H9 (cell line): ENCODE results near the gene ZNF652. TPM values are rescaled to one million over a fixed set of nuclear protein-coding genes. Genes with fewer than 3 reads are reported as not detected.
A peak's percentile ranks its signal among the peaks of the same experiment; 100 is the strongest.

Experiments used
- DNase-seq: peaks from one replicate; pipeline ENCODE4 v3.0.0-alpha.2; 2017
- H2AFZ ChIP-seq: one replicate; pipeline ENCODE4 v1.6.1; 2013; ENCODE audit warnings: mild to moderate bottlenecking, low read length, control low read depth, moderate library complexity
- H2AK5ac ChIP-seq: 2 replicates; pipeline ENCODE4 v1.6.1; 2013; ENCODE audit warnings: low read length, control low read depth, mixed read lengths; ENCODE audit not compliant: insufficient read length
- H2BK120ac ChIP-seq: one replicate; pipeline ENCODE4 v1.6.1; 2013; ENCODE audit warnings: low read depth, mild to moderate bottlenecking, low read length, control low read depth, inconsistent platforms; ENCODE audit not compliant: poor library complexity, severe bottlenecking
- H2BK12ac ChIP-seq: 2 replicates; pipeline ENCODE4 v1.6.1; 2013; ENCODE audit warnings: low read length, control low read depth, mixed read lengths, low read depth; ENCODE audit not compliant: insufficient read length
- H2BK15ac ChIP-seq: 2 replicates; pipeline ENCODE4 v1.6.1; 2013; ENCODE audit warnings: low read depth, low read length, control low read depth
- H2BK20ac ChIP-seq: one replicate; pipeline ENCODE4 v1.6.1; 2013; ENCODE audit warnings: low read depth, mild to moderate bottlenecking, low read length, control low read depth, inconsistent platforms; ENCODE audit not compliant: poor library complexity, severe bottlenecking
- H2BK5ac ChIP-seq: 2 replicates; pipeline ENCODE4 v1.6.1; 2013; ENCODE audit warnings: low read length, control low read depth, mixed read lengths; ENCODE audit not compliant: insufficient read length
- H3K14ac ChIP-seq: 2 replicates; pipeline ENCODE4 v1.6.1; 2013; ENCODE audit warnings: low read length, control low read depth; ENCODE audit not compliant: insufficient read depth
- H3K18ac ChIP-seq: 2 replicates; pipeline ENCODE4 v1.6.1; 2013; ENCODE audit warnings: low read depth, mild to moderate bottlenecking, mixed read lengths, low read length, control low read depth; ENCODE audit not compliant: insufficient read length
- H3K23ac ChIP-seq: 2 replicates; pipeline ENCODE4 v1.6.1; 2013; ENCODE audit warnings: low read length, control low read depth, mixed read lengths, low read depth; ENCODE audit not compliant: insufficient read length
- H3K23me2 ChIP-seq: 2 replicates; pipeline ENCODE4 v1.6.1; 2013; ENCODE audit warnings: low read depth, mild to moderate bottlenecking, mixed read lengths, low read length, control low read depth; ENCODE audit not compliant: insufficient read length, poor library complexity, severe bottlenecking
- H3K27ac ChIP-seq: 2 replicates; pipeline ENCODE4 v1.5.1; 2013; ENCODE audit warnings: low read length, control low read depth, mixed read lengths, low read depth; ENCODE audit not compliant: insufficient read length
- H3K27me3 ChIP-seq: 2 replicates; pipeline ENCODE4 v1.6.1; 2013; ENCODE audit warnings: low read length, control low read depth, inconsistent platforms; ENCODE audit not compliant: insufficient read depth
- H3K4ac ChIP-seq: 2 replicates; pipeline ENCODE4 v1.6.1; 2013; ENCODE audit warnings: low read depth, mild to moderate bottlenecking, control low read depth, inconsistent platforms, low read length, moderate library complexity
- H3K4me1 ChIP-seq: 2 replicates; pipeline ENCODE4 v1.6.1; 2013; ENCODE audit warnings: low read length, control low read depth, inconsistent platforms; ENCODE audit not compliant: insufficient read depth
- H3K4me2 ChIP-seq: 2 replicates; pipeline ENCODE4 v1.6.1; 2013; ENCODE audit warnings: low read length, control low read depth, mixed read lengths; ENCODE audit not compliant: insufficient read length, insufficient read depth
- H3K56ac ChIP-seq: 2 replicates; pipeline ENCODE4 v1.6.1; 2013; ENCODE audit warnings: low read depth, mild to moderate bottlenecking, mixed read lengths, low read length, control low read depth; ENCODE audit not compliant: insufficient read length
- H3K79me1 ChIP-seq: 2 replicates; pipeline ENCODE4 v1.6.1; 2013; ENCODE audit warnings: low read depth, mild to moderate bottlenecking, moderate library complexity, low read length, control low read depth, inconsistent platforms; ENCODE audit not compliant: insufficient read depth, poor library complexity, severe bottlenecking
- H3K79me2 ChIP-seq: 2 replicates; pipeline ENCODE4 v1.6.1; 2013; ENCODE audit warnings: low read length, control low read depth, inconsistent platforms; ENCODE audit not compliant: insufficient read depth
- H3K9ac ChIP-seq: 2 replicates; pipeline ENCODE4 v1.6.1; 2013; ENCODE audit warnings: low read length, control low read depth, mixed read lengths; ENCODE audit not compliant: insufficient read length; ENCODE audit errors: extremely low read depth
- H3K9me3 ChIP-seq: one replicate; pipeline ENCODE4 v1.6.1; 2013; ENCODE audit warnings: low read depth, low read length, inconsistent platforms; ENCODE audit not compliant: control insufficient read depth
- H3T11ph ChIP-seq: one replicate; pipeline ENCODE4 v1.6.1; 2013; ENCODE audit warnings: mild to moderate bottlenecking, low read length, control low read depth, inconsistent platforms
- H4K20me1 ChIP-seq: one replicate; pipeline ENCODE4 v1.6.1; 2013; ENCODE audit not compliant: control insufficient read depth, insufficient read length, insufficient read depth
- H4K5ac ChIP-seq: 2 replicates; pipeline ENCODE4 v1.6.1; 2013; ENCODE audit warnings: low read depth, mild to moderate bottlenecking, mixed read lengths, low read length, control low read depth; ENCODE audit not compliant: insufficient read length
- H4K8ac ChIP-seq: replicated peaks from 2 replicates; pipeline ENCODE4 v1.6.1; 2013; ENCODE audit warnings: low read length, control low read depth, mixed read lengths, low read depth; ENCODE audit not compliant: insufficient read length
- H4K91ac ChIP-seq: 2 replicates; pipeline ENCODE4 v1.6.1; 2013; ENCODE audit warnings: low read depth, mild to moderate bottlenecking, moderate library complexity, mixed read lengths, low read length, control low read depth; ENCODE audit not compliant: insufficient read length
- H3K27ac Mint-ChIP-seq, 3 experiments: 2 replicates in 2 of 3; 3 replicates in 1 of 3; pipeline ENCODE4 v1.8.0; 2020 to 2021; ENCODE audit warnings: mixed read lengths in 3 of 3, mild to moderate bottlenecking in 1 of 3, moderate library complexity in 1 of 3
- H3K27me3 Mint-ChIP-seq: 2 replicates; pipeline ENCODE4 v1.8.0; 2021; ENCODE audit warnings: low read depth, mild to moderate bottlenecking, moderate library complexity, mixed read lengths
- H3K36me3 Mint-ChIP-seq, 3 experiments: 2 replicates in 2 of 3; 3 replicates in 1 of 3; pipeline ENCODE4 v1.8.0; 2020 to 2021; ENCODE audit warnings: low read depth in 3 of 3, mixed read lengths in 3 of 3; ENCODE audit not compliant: insufficient read depth in 1 of 3
- H3K4me1 Mint-ChIP-seq, 2 experiments: 2 replicates each; pipeline ENCODE4 v1.8.0; 2020; ENCODE audit warnings: mixed read lengths in 2 of 2
- H3K4me3 Mint-ChIP-seq, 2 experiments: 2 replicates in 1 of 2; 3 replicates in 1 of 2; pipeline ENCODE4 v1.8.0; 2020 to 2021; ENCODE audit warnings: mild to moderate bottlenecking in 2 of 2, mixed read lengths in 2 of 2, moderate library complexity in 1 of 2
- H3K9me3 Mint-ChIP-seq, 2 experiments: 2 replicates in 1 of 2; 3 replicates in 1 of 2; pipeline ENCODE4 v1.8.0; 2020; ENCODE audit warnings: mild to moderate bottlenecking in 2 of 2, mixed read lengths in 2 of 2, moderate library complexity in 1 of 2
- CTCF ChIP-seq: fragments of 200-600 bp; sonication (generic); conservative IDR thresholded peaks from 3 replicates; pipeline ENCODE4 v1.8.0; 2021; ENCODE audit warnings: antibody characterized with exemption, mild to moderate bottlenecking
- WGBS: extraction: QIAGEN DNeasy Blood & Tissue Kit; methylation state at CpG from one replicate; pipeline ENCODE4 v1.1.7; 2013; ENCODE audit warnings: missing lambda C conversion rate, low lambda C conversion rate, mixed read lengths; ENCODE audit not compliant: insufficient read length; ENCODE audit errors: extremely low coverage; 5-methylcytosine and 5-hydroxymethylcytosine counted together
- total RNA-seq: library from RNA; stranded (reverse); gene quantifications from 2 replicates; pipeline ENCODE4 v1.2.1, GENCODE V29; 2021

The ZNF652 gene
- total RNA-seq, 1 experiment from 2014 or later, result 33.6 TPM

DNA sequence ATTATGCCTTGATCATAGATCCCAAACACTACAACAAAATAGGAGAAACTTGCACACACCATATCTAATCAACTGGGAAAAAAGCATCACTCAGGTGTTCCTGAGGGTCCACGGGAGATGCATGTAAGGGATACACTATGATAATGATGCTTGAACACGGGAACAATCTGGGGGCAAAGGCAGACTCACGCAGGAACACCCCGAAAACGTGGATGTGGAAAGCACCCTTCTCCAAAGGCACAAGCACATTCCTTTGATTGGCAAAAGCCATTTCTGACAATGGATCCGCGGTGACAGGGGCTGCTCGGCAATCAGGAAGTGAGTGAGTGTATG lies 1.3 kb downstream of the ZNF652 start:
- no peak for DNase-seq

More for the DNA sequence above, 1.3 kb downstream of the ZNF652 start:
- H2BK120ac ChIP-seq, result no peak overlapping the region
- H2AK5ac ChIP-seq, result no peak overlapping the region
- H2AFZ ChIP-seq, result no peak overlapping the region
- no peaks in the 10 kb centered on the region for H3K9me3 Mint-ChIP-seq
- no peak overlapping the region for H3K56ac ChIP-seq
- H3K9me3 ChIP-seq, result no peaks in the 10 kb centered on the region
- H3K27ac Mint-ChIP-seq, result peak overlapping the region; percentile 66 to 96 (median 94); a peak in 6 of 7 replicates
- H2BK20ac ChIP-seq, result no peak overlapping the region
- H3T11ph ChIP-seq, result no peak overlapping the region
- H3K4me1 Mint-ChIP-seq, result peaks cover 42 to 52% of the 10 kb centered on the region in 2 experiments
- no peak overlapping the region for H2BK15ac ChIP-seq
- H4K8ac ChIP-seq, result no peak overlapping the region
- no peak overlapping the region for H3K27ac ChIP-seq
- H3K4me2 ChIP-seq, result peak overlapping the region; percentile 95
- 0 out of 7 replicates have a peak, but pooled peaks cover 0 to 3% (median 0%) of the 10 kb centered on the region in 3 experiments for H3K36me3 Mint-ChIP-seq
- H2BK5ac ChIP-seq, result no peak overlapping the region
- no peak overlapping the region for H3K14ac ChIP-seq
- H3K9ac ChIP-seq, result peak overlapping the region; percentile 29
- peaks cover 15% of the 10 kb centered on the region for H3K23me2 ChIP-seq
- H4K91ac ChIP-seq, result no peak overlapping the region
- no peaks in the 10 kb centered on the region for H3K4me1 ChIP-seq
- H3K79me1 ChIP-seq, result peaks cover 2% of the 10 kb centered on the region
- no peak overlapping the region for H2BK12ac ChIP-seq
- WGBS, result no CpG with 5 or more reads among the region's 8 CpGs
- no peaks in the 10 kb centered on the region for H4K20me1 ChIP-seq
- no peak for TF ChIP-seq CTCF
- no peak overlapping the region for H4K5ac ChIP-seq
- H3K4ac ChIP-seq, result no peak overlapping the region
- H3K23ac ChIP-seq, result no peak overlapping the region
- H3K79me2 ChIP-seq, result peaks cover 12% of the 10 kb centered on the region; the same call in 1 of the 2 replicates
- H3K4me3 Mint-ChIP-seq, result peak overlapping the region; percentile 91 to 96
- no peak overlapping the region for H3K18ac ChIP-seq
- no peaks in the 10 kb centered on the region for H3K27me3 Mint-ChIP-seq
- no peaks in the 10 kb centered on the region for H3K27me3 ChIP-seq
